Prostate gland (tissue), 2 donors: ENCODE data around the gene CAMSAP1. TPM values are rescaled to one million over a fixed set of nuclear protein-coding genes. Genes with fewer than 3 reads are reported as not detected.

Experiments used
- DNase-seq: peaks from one replicate; pipeline ENCODE4 v3.0.0-alpha.2; 2019; ENCODE audit warnings: low spot score
- H3K27ac ChIP-seq, 2 donors: fragments of 200-600 bp; sonication (generic); 2 replicates each; pipeline ENCODE4 v1.5.1; 2017 to 2019
- H3K27me3 ChIP-seq: fragments of 200-600 bp; sonication (generic); replicated peaks from 2 replicates; pipeline ENCODE4 v1.5.1; 2019; ENCODE audit not compliant: insufficient read depth
- H3K36me3 ChIP-seq, 2 donors: fragments of 200-600 bp; sonication (generic); 1 replicate in 1 of 2; 2 replicates in 1 of 2; pipeline versions ENCODE4 v1.5.1 to v1.8.1; 2017 to 2019
- H3K4me1 ChIP-seq: fragments of 200-600 bp; sonication (generic); replicated peaks from 2 replicates; pipeline ENCODE4 v1.5.1; 2019
- H3K4me3 ChIP-seq, 2 donors: fragments of 200-600 bp; sonication (generic); 2 replicates each; pipeline ENCODE4 v1.5.1; 2017 to 2019
- H3K9me3 ChIP-seq: fragments of 200-600 bp; sonication (generic); 2 replicates; pipeline ENCODE4 v1.5.1; 2017
- CTCF ChIP-seq, 4 experiments: fragments of 200-600 bp in 2 of 4; fragments of 450-650 bp in 2 of 4; sonication (generic) in 2 of 4; IDR thresholded peaks; 1 replicate in 3 of 4; 2 replicates in 1 of 4; pipeline ENCODE4 v1.5.1; 2016 to 2019; ENCODE audit warnings: antibody characterized with exemption in 4 of 4, mild to moderate bottlenecking in 2 of 4, moderate library complexity in 2 of 4
- POLR2A ChIP-seq: fragments of 450-650 bp; IDR thresholded peaks from one replicate; pipeline ENCODE4 v1.6.1; 2016; ENCODE audit warnings: antibody characterized with exemption, mild to moderate bottlenecking
- POLR2AphosphoS5 ChIP-seq: sonication (generic); formaldehyde crosslinking; IDR thresholded peaks from one replicate; pipeline ENCODE4 v1.6.1; 2017; ENCODE audit warnings: antibody characterized with exemption
- WGBS: methylation state at CpG from one replicate; pipeline ENCODE4 v1.1.5; 2018; 5-methylcytosine and 5-hydroxymethylcytosine counted together
- intact Hi-C: fragments of 100-400 bp; cut with DNase I; formaldehyde crosslinking; loops from one replicate; pipeline ENCODE4 v1.14.2; 2022
- total RNA-seq, 2 donors: library from RNA; depleted of rRNA; stranded (reverse); fragments of >200 nt; gene quantifications; one replicate each; pipeline ENCODE4 v1.1.0, GENCODE V29; 2016

CAMSAP1 gene
- total RNA-seq, 2 donors from 2014 or later = 28.3 to 86.6 TPM

GRCh38 chr9:135790356-135790755 is 117.0 kb downstream of the CAMSAP1 start:
- TF ChIP-seq CTCF (IDR thresholded peaks at IDR 0.05) (no peak), POLR2AphosphoS5 (no peak), POLR2A (no peak)
- intact Hi-C loops = no loop called here
- H3K36me3 ChIP-seq = no peaks in the 10 kb centered on the region
- peaks cover 3% of the 10 kb centered on the region for H3K27me3 ChIP-seq
- no peak overlapping the region for H3K27ac ChIP-seq
- H3K4me3 ChIP-seq = no peak overlapping the region
- DNase-seq = no peak
- no peaks in the 10 kb centered on the region for H3K9me3 ChIP-seq
- H3K4me1 ChIP-seq = no peaks in the 10 kb centered on the region
- 86% methylated on average over 9 of the region's 10 CpGs for WGBS

- intact Hi-C loops = no loop called here
Observed at GRCh38 chr9:135789838-135790291, 117.5 kb downstream of the CAMSAP1 start.

DNA sequence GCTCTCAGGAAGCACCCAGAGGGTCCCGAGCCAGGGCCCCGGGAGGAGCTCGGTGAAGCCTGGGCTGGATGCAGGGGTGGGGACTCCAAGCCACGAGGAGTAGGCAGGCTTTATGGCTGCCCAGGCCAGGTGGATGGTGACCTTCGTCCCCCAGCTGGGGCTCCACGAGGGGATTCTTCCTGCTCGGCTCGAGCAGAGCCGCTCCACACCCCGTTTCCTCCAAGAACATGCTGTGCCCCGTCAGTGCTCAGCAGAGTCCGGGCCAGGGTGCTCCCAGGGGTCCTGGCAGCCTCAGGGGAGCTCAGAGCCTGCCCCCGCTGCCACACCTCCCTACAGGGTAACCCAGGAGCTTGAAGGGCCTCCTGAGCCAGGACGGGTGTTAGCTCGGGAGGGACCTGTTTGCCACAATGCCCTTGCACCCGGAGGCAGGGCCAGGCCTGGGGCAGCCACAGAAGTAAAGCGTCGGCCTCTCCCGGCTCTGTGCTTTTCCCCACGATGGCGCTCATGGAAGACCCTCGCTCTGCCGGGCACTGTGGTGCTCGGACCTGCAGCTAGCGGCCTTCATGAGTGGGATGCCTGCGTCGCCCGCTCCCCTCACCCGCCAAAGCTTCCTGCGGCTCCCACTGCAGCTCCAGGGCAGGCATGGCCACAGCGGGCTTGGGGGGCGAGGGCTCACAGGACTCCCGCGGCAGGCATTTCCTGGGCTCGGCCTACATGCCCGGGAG is 118.6 kb downstream of the CAMSAP1 start:
- 82% methylated on average over 32 of the region's 36 CpGs for WGBS
- Histone ChIP-seq H3K9me3 (no peaks in the 10 kb centered on the region), H3K27me3 (peaks cover 3% of the 10 kb centered on the region), H3K4me3 (no peak overlapping the region), H3K27ac (no peak overlapping the region), H3K36me3 (no peaks in the 10 kb centered on the region), H3K4me1 (no peaks in the 10 kb centered on the region)
- intact Hi-C loops = no loop called here
- DNase-seq = no peak
- no peak for TF ChIP-seq POLR2A
- no peak for TF ChIP-seq POLR2AphosphoS5
- no peak for TF ChIP-seq CTCF (IDR thresholded peaks at IDR 0.05)

More at GRCh38 chr9:135789838-135790291, 117.5 kb downstream of the CAMSAP1 start:
- DNase-seq = no peak
- Histone ChIP-seq H3K36me3 (no peaks in the 10 kb centered on the region), H3K4me1 (no peaks in the 10 kb centered on the region), H3K9me3 (no peaks in the 10 kb centered on the region), H3K4me3 (no peak overlapping the region), H3K27ac (no peak overlapping the region), H3K27me3 (peaks cover 3% of the 10 kb centered on the region)
- TF ChIP-seq POLR2A (no peak), POLR2AphosphoS5 (no peak), CTCF (IDR thresholded peaks at IDR 0.05) (no peak)
- 92% methylated on average over 10 of the region's 13 CpGs for WGBS

DNA sequence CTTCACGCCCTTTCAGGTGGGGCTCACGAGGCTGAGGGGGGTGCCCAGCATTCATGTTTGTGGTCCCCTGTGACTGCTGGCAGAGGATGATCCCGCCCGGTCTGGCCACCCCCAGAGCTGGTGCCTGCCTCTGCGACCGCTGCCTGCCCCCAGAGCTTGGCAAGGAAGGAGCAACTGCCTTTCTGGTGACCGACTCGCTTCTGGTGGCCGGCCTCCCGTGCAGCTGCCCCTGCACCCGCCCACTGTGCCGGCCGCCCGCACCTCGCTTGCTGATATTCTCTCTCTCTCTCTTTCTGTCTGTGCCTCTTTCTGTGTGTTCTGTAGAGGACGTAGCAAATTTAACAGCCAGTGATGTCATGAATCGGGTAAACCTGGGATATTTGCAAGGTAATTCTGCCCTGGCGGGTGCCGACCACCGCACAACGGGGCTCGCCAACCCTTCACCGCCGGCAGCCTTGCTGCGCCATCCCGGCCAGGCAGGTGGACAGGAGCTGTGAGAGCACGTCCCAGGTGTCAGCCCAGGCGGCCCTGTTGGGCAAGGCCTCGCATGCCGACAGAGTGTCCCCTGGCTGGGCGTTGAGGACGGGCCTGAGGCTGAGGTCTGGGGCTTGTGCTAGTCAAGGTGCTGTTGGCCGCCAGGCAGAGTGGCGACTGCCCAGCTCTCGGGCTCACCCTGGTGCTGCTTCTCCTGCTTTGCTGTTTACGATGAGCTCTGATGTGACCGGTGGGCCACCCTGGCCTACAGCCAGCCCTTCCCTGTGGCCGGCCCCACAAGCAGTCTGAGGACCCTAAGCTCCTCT is 119.4 kb downstream of the CAMSAP1 start:
- Histone ChIP-seq H3K4me1 (no peaks in the 10 kb centered on the region), H3K4me3 (no peak overlapping the region), H3K9me3 (no peaks in the 10 kb centered on the region), H3K36me3 (no peaks in the 10 kb centered on the region), H3K27me3 (peaks cover 3% of the 10 kb centered on the region), H3K27ac (no peak overlapping the region)
- TF ChIP-seq CTCF (IDR thresholded peaks at IDR 0.05) (no peak), POLR2A (no peak), POLR2AphosphoS5 (no peak)
- no peak for DNase-seq
- intact Hi-C loops = no loop called here
- WGBS = 70% methylated on average over 32 of the region's 38 CpGs
